GM21360 (cell line): ENCODE results near the gene TP63.

Source experiments
- ATAC-seq: cut with Tn5 transposase; IDR thresholded peaks from one replicate; pipeline ENCODE4 v1.9.1; 2021; ENCODE audit warnings: mild to moderate bottlenecking, moderate library complexity; ENCODE audit not compliant: unreplicated experiment

The TP63 gene

DNA sequence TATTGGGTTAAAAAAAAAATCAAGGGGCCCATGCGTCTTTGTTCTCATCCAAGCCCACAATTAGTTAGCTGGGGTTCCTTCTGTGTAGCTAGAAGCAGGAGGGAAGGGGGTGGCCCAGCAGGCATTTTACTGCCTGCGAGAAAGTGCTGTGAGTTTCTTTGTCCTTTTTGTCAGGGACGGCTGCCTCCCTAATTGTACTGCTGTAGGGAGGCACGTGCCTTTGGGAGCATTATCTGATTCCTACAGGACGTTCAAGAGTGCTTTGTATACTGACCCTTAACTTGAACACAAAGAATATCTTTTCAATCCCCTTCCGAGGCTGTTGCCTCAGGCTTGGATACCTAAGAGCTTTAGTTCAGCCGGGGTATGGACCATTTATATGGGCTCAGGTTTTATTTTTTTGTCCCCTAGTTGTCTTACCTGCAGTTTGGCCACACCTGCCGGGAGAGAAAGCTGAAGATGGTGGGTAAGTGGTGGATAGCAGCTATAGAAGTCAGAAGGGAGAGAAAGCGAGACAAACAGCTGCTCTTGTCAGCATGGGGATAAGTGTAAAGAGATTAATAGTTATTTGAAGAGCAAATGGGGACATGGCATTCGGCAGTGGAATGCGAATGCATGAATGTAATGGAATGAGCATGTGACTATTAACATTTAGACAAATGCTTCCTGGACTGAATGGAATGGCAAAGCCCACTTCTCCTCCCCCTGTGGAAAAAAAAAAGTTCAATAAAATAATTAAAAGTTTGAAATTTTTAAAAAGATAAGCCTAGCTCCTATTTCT lies 175.2 kb downstream of the TP63 start:
- ATAC-seq: no peak

DNA sequence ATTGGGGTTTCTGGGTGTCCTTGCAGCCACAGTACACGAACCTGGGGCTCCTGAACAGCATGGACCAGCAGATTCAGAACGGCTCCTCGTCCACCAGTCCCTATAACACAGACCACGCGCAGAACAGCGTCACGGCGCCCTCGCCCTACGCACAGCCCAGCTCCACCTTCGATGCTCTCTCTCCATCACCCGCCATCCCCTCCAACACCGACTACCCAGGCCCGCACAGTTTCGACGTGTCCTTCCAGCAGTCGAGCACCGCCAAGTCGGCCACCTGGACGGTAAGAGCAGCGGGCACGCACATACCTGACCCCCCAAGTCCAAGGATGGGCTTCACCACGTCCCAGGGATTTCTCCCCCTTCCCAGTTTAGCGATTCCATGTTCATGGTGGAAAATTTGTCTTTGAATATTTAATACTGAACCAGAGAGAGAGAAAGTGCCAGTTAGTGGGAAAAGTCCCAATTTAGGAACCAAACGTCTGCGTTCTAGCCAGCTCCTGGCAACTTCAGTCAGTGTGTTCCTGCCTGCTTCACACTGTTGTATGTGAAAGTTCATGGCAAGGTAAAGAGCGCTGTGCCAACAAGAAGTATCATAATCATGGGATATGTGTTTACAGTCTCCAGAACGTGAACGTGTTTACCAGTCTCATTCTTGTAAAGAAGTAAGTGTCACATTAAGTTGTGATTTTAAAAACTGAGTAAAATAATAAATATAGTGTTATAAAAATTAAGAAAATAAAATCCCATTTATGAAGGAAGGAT lies 177.2 kb downstream of the TP63 start:
- ATAC-seq: no peak

DNA sequence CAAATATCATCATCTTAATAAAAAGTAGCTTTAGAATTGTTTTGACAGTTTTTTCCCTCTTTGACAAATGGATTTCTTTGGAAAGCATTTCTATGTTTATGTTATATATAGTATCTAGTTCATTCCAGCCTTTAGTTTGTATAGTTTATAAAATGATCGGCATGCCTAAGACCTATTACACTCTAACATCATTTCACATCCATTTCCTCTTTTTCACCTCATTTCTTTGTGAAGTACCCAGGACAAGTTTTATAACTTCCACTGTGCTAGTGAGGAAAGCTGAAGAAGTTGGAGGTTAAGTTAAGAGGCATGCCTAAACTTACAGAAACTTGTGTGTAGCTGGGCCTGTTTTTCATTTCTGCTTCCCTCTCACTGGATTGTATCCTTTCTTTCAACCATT lies 178.4 kb downstream of the TP63 start:
- ATAC-seq: no peak

DNA sequence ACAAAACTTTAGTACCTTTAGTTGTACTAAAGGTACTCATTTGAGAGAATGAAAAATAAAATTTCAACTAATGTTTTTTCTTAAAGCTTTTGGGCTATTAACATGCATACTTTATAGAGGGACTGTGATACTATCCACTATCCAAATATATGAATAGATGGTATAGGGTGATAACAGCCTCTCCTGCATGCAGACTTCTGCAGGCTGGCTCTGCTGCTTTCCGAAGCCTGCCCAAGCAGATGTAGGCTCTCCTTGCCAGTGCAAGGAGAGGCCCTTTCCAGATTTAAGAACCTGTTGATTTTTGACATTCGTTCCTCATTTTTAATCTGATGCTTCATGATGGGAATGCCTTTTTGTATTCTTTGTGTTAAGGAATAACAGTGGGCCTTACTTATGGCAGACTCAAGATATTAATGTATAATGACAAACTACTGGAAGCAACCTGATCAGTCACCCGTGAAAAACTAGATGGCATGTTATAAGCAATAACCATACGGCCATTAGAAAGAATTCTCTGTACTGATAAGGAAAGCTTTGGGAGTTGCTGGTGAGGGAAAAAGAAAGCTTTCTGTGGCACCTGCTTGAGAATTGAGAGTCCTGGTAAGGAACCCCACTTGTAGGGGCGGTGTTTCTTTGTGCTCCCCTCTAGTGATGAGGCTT lies 181.7 kb downstream of the TP63 start:
- ATAC-seq: no peak

DNA sequence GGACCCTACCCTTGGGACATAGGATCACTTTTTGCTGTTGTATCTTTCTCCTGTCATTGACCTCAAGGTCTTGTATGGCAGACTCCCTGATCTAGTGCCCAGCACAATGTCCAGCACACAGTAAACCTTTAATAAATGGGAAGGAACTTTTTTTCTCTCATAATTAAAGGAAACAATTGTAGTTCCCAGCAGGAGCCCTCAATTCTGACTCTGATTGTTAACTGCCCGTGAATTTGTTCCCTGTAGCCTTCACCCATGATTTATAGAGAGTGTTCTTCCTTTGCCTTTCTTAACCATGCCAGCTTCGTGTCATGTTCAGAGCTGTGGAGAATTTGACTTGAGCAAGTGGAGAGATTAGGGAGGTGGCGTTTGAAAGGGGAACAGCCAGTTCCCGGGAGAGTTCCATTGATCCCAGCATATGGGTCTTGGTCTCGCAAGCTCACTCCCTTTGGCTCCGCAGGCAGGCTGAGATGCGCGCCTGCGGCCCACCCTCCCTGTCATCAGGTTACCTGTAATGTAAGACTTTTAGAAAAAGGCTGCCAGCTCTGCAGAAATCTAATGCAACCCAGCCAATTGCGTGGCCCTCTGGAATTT lies 182.6 kb downstream of the TP63 start:
- no peak for ATAC-seq

DNA sequence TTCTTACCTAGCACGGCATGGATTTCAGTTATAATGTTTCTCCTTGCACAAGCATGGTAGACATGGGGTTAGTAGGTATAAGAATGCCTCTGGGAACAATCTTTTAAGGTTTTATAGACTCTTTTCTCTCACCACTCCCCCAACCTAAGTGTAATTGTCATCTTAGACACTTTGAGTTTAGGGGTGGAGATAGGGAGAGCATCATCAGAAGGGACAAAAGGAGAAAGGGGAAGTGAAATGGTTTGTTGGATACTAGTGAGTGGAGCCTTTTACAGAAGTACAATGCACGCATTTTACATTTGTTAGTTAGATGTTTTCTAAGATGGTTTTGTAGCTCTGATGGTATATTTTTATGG lies 189.2 kb downstream of the TP63 start:
- ATAC-seq: peak; percentile 85

DNA sequence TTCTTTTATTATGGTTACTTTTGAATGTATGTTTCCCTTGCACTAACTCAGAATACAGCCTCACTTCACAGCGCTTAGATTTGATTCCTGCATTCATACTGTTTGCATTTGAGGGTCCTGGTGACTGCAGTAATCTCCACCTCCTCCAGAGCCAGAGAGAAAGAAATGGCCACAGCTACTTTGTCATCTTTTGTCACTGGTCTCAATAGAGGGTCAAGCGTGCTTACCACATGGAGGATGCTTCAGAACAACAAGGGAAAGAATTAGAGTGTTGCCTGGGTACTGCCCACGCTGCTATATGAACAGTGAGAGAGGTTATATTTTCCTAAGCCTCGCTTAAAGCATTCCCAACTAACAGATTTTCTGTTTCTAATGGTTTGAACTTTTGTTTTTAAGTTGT lies 190.1 kb downstream of the TP63 start:
- ATAC-seq: no peak

DNA sequence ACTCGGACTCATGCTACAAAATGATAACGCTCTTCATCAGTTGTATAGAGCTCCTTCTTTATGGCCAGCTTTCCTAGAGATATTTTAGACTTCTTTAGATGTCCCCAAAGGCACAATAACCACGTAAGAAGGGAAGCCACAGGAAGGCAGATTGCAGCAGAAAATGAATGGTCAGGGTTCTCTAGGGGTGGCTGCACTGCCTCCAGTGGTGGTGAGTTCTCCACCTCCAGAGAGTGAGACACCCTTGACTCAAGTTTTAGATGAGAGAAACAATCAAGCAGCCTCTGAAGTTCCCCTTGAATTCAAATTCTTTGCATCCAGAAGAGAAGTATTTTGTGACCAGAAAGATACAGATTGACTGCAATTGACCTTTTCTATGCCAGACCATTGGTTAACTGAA lies 191.5 kb downstream of the TP63 start:
- ATAC-seq: no peak

DNA sequence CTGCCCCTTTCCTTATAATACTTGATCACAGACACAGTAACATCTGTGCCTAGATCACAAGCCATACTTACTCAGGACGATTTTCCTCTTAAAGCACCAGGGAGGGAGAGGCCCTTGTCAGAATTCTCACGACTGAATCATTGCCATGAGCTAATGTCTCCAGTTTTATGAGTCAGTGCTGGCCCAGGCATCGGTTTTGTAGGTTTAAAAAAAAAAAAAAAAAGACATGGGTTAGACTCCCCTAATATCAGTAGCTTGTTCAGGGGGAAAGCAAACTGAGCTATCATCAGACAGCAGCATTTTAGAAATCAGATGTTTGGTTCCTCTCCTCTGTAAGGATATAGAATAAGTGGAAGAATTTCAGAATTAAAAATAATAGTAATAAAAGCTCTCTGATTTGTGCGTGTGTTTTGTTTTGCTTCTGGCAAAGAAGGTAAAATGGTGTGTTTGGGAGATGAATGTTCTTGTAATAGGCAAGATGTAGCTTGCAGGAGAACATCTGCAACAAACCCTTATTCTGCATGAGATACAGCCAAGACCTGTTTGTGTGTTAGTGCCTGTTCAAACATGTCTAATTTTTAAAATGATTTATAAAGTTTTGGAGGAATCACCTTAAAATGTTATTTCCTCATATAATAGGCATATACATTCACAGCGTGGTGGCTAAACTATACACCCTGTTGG lies 193.6 kb downstream of the TP63 start:
- ATAC-seq: no peak

DNA sequence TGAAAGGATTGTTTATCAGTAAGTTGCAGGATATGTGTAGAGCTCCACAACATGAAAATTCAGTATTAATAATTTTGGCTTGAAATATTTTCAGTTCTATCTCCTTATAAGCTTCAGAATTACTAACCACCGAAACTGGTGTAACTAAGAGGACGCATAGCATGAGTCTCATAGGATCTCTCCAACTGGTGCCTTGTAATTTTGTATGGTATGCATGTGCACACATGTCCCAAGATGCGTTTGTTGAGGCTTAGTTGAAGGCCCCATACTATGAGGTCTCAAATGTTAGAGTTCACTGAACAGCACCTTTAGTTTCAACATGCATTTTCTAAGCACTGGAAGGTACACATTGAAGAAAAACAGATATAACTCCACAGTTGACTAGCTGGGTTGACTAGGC lies 195.4 kb downstream of the TP63 start:
- ATAC-seq: no peak

DNA sequence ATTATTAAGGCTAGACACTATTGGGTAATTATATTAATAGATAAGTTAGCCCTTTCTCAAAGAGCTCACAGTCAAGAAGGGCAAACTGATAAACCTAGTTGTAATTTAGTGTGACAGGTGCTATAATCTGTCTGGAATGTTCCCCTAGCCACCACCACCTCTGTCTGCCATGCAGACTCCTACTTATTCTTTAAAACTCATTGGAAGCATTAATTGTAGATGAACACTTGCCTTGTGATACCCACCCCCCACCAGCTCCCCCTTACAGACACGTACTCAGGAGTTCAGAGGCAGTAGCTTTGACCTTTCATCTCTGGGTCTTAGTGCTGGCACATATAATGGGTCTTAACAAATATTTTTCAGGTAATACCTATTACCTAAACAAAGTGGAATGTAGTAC lies 195.9 kb downstream of the TP63 start:
- ATAC-seq: no peak

DNA sequence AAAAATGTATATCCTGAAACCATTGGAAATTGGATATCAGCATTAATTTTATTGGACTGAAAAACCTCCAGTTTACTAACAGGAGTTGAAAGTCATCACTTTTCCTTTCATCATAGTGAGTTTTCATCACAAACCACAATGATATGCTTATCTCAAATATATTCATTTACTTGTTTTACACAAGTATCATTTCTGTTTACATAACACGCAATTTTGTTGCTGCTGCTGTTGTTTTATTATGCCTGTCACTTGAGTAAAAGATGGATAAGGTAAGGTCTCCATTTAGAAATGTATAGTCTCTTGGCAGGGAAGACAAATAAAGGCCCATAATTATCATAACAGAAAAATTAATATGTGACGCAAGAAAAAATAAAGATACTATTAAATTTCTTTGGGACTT lies 199.2 kb downstream of the TP63 start:
- ATAC-seq: no peak

DNA sequence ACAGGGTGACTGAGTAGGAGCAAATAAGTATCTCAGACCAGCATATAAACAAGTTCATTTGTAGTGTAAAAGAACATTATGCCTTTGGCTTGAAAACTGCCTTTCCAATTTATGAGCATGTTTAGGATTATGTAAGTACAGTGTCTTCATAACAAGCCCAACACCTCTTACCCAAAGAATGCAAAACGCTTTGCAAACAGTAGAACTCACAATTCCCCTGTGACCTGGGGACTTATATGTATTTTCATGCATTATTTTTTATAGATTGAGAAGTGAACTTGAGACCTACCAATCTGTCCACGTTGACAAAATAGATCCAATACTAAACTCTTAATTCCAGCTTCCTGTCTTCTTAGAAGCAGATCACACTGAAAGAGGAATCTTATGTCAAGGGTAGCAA lies 202.1 kb downstream of the TP63 start:
- ATAC-seq: no peak

DNA sequence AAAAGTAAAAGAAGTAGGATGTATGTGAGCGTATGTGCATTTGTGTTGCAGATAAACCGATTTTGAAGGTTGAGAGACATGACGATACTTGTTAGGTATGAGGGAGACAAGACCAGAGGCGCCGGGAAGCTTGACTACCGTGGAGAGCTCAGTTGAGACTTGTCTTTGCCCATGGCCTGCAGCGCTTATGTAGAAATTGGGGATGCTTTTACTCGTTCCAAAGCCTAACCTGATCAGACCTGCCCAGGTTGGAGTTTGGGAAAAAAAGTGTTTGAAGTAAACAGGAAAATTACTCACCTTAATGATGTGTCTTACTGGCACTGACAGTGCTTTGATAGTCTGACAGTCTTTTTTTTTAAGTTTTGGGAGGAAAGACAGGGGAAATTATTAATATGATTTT lies 202.8 kb downstream of the TP63 start:
- ATAC-seq: no peak

DNA sequence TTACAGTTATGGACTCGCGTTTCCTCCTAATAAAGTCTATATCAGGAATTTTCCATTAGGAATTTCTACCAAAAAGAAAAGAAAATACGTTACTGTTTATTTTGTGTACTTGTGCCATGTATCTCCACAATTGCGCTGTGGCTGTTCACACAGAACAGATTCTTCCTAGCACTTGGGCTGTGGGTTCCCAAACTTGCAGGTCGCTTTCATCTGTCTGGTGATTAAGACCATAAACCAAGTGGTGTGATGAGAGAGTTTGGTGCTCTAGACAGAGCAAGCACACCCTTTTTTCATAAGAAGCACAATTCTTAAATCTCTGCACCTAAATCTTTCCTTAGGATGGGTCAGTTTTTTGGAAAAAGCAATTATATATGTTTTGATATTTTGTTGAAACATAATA lies 203.3 kb downstream of the TP63 start:
- no peak for ATAC-seq

DNA sequence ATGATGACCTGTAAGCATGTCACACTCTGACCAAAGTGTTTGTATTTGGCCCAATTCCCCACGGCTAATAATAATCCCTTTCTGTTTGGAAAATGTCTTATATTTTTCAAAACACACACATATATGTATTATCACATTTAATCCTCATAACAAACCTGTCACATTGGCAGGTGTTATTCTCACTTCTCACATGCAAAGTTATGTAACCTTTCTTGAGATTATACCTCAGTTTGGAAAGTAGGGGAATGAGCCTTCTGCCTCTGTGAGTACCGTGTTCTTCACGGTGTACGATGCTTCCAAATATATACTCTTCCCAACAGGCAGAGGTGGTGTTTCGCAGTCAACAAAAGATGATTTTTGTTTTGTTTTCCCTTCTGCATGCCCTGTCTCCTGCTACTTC lies 205.6 kb downstream of the TP63 start:
- ATAC-seq: no peak

DNA sequence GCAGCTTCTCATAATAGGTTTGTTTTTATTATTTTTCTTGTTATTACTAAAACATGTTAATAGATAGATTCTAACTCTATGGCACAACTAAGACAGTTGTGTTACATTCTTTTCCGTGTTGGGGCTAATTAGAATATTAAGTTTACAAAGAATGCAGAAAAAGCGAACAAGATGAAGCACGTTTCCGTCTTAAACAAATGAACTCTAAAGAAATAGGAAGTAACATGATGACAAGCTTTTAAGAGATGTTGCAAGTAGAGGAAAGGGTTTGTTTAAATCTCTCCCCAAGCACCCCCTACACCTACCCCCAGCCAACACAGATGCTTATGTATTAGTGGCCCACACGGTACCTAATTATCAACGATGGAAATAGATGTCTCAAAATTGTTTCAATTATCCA lies 207.1 kb downstream of the TP63 start:
- ATAC-seq: no peak

DNA sequence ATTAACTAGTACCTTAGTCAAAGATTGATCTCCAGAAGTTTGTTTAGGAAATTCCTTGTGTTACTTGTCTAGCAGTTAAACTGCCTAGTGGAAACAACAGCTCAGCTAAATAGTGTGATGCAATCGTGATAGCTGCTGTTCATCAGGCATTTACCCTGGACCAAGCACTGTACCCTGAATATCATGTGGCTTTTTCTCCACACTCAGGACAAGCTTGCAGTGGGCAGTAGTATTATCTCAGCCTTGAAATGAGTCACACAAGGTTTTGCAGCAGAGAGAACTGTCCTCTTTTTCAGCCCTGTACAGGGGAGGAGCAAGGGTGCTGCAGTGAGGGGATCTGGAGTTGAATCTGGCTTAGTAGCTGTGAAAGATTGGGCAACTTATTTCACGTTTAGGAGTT lies 208.4 kb downstream of the TP63 start:
- no peak for ATAC-seq

DNA sequence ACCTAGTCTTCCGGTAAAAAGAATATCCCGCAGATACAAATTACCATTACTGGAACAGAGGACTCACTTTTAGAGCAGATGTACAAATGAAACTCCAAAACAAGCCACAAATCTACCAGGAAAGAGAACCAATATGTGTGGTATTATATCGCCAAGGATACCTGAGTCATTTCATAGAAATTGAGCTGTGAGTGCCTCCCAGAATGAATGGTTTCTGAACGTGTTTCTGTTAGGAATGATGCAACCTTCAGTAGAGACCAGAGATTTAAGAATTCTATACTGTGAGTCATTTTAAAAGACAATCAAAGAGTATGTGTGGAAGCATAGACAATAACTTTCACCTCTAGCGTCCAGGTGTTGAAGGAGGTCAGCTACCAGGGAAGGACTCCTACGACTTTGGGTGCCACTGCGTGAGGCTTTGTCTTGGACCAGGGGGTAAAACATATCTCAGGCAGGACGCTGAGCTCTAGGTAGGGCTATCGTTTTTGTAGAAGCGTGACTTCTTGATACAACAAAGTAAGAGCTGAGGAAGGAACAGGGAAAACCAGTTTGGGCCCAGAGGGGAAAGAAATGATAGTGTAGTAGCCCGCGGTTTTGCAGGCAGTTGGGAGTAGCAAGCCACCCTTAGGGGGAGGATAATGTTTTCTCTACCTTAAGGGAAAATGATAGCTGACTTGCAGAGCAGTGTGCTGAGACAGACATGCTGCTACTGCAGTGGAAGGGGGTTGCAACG lies 210.4 kb downstream of the TP63 start:
- no peak for ATAC-seq
